ENCODE data around the gene MYOM3. TPM values are rescaled to one million over a fixed set of nuclear protein-coding genes. Genes with fewer than 3 reads are reported as not detected.

MYOM3 gene
- total and polyA plus RNA-seq, 8 donors, result 0.12 to 1.8 (median 0.18) TPM; not detected in 1

DNA sequence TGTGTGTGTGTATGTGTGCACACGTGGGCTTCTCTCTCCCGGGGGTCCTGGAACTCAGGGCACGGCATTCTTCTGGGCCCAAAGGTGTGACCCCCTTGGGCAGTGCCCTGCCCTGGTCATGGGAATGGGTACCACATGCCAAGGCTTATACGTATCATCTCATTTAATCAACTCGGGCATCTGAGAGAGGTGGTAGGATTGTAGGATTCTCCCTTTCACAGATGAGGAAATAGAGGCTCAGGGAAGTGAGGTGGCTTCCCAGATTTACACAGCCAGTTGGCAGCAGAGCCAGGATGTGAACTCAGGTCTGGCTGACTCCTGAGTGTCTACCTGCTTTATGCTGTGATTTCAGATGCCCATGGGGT, 15.2 kb downstream of the MYOM3 start:
- Histone ChIP-seq H3K27ac (no peak overlapping the region), H3K4me3 (no peak overlapping the region), H3K4me1 (no peaks in the 10 kb centered on the region), H3K27me3 (peaks cover 0 to 10% (median 0%) of the 10 kb centered on the region in 3 donors), H3K36me3 (no peaks in the 10 kb centered on the region), H3K9me3 (no peaks in the 10 kb centered on the region)
- TF ChIP-seq EP300 (IDR thresholded peaks at IDR 0.05), result no peak
- TF ChIP-seq, protein P1, sequence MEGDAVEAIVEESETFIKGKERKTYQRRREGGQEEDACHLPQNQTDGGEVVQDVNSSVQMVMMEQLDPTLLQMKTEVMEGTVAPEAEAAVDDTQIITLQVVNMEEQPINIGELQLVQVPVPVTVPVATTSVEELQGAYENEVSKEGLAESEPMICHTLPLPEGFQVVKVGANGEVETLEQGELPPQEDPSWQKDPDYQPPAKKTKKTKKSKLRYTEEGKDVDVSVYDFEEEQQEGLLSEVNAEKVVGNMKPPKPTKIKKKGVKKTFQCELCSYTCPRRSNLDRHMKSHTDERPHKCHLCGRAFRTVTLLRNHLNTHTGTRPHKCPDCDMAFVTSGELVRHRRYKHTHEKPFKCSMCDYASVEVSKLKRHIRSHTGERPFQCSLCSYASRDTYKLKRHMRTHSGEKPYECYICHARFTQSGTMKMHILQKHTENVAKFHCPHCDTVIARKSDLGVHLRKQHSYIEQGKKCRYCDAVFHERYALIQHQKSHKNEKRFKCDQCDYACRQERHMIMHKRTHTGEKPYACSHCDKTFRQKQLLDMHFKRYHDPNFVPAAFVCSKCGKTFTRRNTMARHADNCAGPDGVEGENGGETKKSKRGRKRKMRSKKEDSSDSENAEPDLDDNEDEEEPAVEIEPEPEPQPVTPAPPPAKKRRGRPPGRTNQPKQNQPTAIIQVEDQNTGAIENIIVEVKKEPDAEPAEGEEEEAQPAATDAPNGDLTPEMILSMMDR (IDR thresholded peaks at IDR 0.05), result no peak
- no peak for TF ChIP-seq POLR2A (IDR thresholded peaks at IDR 0.05)
- no peak for TF ChIP-seq POLR2AphosphoS5 (IDR thresholded peaks at IDR 0.05)
- DNase-seq, result no peak
- 80 to 94% (median 93%) methylated on average over 5 of the region's 5 CpGs for WGBS, 5 donors
- intact Hi-C loops (cut with DNase I; ENCODE audit: low total_unique reads), result no loop called here

DNA sequence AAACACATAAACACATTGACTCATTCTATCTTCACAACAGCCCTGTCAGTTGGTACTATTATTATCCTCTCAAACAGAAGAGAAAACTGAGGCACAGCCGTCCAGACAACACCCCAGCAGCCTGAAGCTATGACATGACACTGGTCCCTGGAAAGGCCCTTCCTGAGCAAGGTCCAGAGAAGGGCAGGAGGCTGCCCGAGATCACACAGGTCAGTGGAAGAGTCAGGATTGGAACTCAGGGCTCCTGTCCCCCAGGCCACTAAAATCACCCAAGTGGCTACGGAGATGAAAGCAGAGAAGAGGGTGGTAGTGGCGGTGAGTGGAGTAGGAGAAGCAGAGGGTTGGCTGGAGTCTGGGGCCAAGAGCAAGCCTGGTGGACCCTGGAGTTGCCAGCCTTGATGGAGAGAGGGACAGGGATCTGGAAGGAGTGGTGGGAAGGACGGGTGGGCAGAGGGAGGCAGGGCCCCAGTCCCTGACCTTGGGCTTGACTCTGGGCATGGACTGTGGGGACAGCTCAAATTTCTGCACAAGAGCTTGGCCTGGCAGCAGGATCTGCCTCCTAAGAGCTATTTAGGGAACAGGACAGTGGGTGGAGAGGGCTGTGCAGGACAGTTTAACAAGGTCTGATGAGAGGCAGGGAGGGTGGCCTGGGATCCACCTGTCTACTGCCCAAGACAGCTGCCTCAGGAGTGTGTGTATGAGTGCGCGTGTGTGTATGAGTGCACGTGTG, 15.8 kb downstream of the MYOM3 start:
- 89 to 92% (median 90%) methylated on average over 8 of the region's 8 CpGs for WGBS, 5 donors
- no peak for DNase-seq

DNA sequence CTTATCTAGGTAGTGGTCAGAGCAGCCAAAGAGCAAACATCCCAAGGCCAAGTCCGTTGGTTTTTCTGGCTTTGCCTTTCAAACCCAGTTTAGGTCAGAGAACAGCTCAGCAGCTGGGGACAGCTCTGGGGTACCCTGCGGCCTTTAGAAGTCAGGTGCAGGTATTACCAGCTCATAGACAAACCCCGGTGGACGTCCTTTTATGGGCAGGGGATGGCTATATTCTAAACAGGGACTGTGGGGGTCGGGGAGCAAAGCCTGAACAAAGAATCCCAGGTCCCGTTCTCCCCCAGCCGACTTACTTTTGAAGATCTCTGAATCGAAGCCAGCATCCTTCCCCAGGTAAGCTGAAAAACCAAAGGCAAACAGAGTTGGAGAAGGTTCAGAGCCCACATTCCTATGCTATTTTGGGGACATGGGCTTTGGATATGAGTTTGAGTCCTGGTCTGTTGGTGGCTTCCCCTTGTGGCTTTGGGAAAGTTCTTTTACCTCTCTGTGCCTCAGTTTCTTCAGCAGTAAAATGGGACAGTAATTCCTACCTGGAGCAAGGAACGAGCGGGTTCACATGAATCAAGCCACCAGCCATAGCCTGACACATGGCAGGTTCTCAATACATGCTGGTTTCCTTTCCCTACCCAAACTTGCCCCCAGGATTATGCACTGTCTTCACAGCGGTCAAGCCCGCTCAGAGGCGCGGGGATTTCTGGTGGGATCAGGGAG, 16.6 kb downstream of the MYOM3 start:
- 64 to 70% (median 69%) methylated on average over 12 to 14 of the region's 14 CpGs for WGBS, 5 donors
- DNase-seq, result no peak
- intact Hi-C loops (cut with DNase I; ENCODE audit: low total_unique reads), result no loop called here
- no peaks in the 10 kb centered on the region for H3K36me3 ChIP-seq
- no peaks in the 10 kb centered on the region for H3K4me1 ChIP-seq
- H3K27ac ChIP-seq, result no peak overlapping the region
- TF ChIP-seq, protein P1 (IDR thresholded peaks at IDR 0.05), result no peak
- TF ChIP-seq EP300 (IDR thresholded peaks at IDR 0.05) (no peak), POLR2AphosphoS5 (IDR thresholded peaks at IDR 0.05) (no peak)
- no peaks in the 10 kb centered on the region for H3K9me3 ChIP-seq
- H3K27me3 ChIP-seq, result peaks cover 0 to 10% (median 0%) of the 10 kb centered on the region in 3 donors
- H3K4me3 ChIP-seq, result no peak overlapping the region

More for the DNA sequence above, 15.8 kb downstream of the MYOM3 start:
- Histone ChIP-seq H3K27me3 (peaks cover 0 to 10% (median 0%) of the 10 kb centered on the region in 3 donors), H3K4me1 (no peaks in the 10 kb centered on the region), H3K9me3 (no peaks in the 10 kb centered on the region), H3K4me3 (no peak overlapping the region), H3K27ac (no peak overlapping the region), H3K36me3 (no peaks in the 10 kb centered on the region)
- intact Hi-C loops (cut with DNase I; ENCODE audit: low total_unique reads), result no loop called here
- TF ChIP-seq EP300 (IDR thresholded peaks at IDR 0.05), result no peak
- TF ChIP-seq POLR2A (IDR thresholded peaks at IDR 0.05), result no peak
- TF ChIP-seq POLR2AphosphoS5 (IDR thresholded peaks at IDR 0.05), result no peak
- TF ChIP-seq, protein P1 (IDR thresholded peaks at IDR 0.05), result no peak

DNA sequence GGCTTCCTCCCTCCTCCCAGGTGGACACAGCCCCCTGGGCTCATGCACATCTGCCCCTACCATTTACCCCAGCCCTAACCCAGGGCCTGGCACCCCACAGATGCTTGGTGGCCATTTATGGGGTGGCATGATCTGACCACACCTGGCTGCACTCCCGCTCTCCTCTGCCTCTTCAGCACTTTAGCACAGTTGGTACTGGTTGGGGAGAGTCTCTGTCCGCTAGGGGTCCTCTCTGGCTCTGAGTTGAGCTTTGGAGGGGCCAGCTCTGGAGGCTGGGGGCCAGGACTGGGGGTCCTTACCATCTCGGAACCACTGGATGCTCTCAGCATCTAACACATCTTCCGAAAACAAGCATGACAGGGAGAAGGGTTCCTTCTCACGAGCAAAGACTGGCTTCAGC, 17.4 kb downstream of the MYOM3 start:
- Histone ChIP-seq H3K4me1 (no peaks in the 10 kb centered on the region), H3K9me3 (no peaks in the 10 kb centered on the region), H3K36me3 (no peaks in the 10 kb centered on the region), H3K27me3 (peaks cover 0 to 10% (median 0%) of the 10 kb centered on the region in 3 donors), H3K27ac (no peak overlapping the region), H3K4me3 (no peak overlapping the region)
- no peak for DNase-seq
- 73 to 89% (median 87%) methylated on average over 5 of the region's 5 CpGs for WGBS, 5 donors
- intact Hi-C loops (cut with DNase I; ENCODE audit: low total_unique reads), result no loop called here
- TF ChIP-seq EP300 (IDR thresholded peaks at IDR 0.05) (no peak), POLR2A (IDR thresholded peaks at IDR 0.05) (no peak), POLR2AphosphoS5 (IDR thresholded peaks at IDR 0.05) (no peak)

All from stomach (tissue), 9 donors.